A673 (cell line): Measurements from ENCODE around the gene MDFIC2. TPM values are rescaled to one million over a fixed set of nuclear protein-coding genes. Genes with fewer than 3 reads are reported as not detected.

Experiments used
- BruUV-seq: library from RNA; stranded (reverse); fragments of 400-500 nt; replicated peaks from 2 replicates; lab custom pipeline; 2021; lab: Mats Ljungman, UMichigan
- CTCF ChIA-PET: fragments of 300-600 bp; sonication (Branson Sonifier 250); formaldehyde crosslinking; loops from one replicate; lab custom pipeline; 2022; ENCODE audit warnings: antibody characterized with exemption; lab: Charles Lee
- POLR2A ChIA-PET: fragments of 300-600 bp; sonication (Branson Sonifier 250); formaldehyde crosslinking; loops from one replicate; lab custom pipeline; 2022; ENCODE audit warnings: antibody characterized with exemption; ENCODE audit not compliant: low non-redundant PET; lab: Charles Lee
- DNase-seq: peaks from one replicate; pipeline ENCODE4 v3.0.0-alpha.2; 2015; ENCODE audit warnings: low spot score
- H3K27ac ChIP-seq: fragments of 200-600 bp; sonication (generic); 2 replicates; pipeline ENCODE4 v1.5.1; 2016; ENCODE audit warnings: mixed run types, low read depth, mild to moderate bottlenecking, mixed read lengths, antibody characterized with exemption, low read length; ENCODE audit not compliant: poor library complexity, severe bottlenecking
- H3K27me3 ChIP-seq: fragments of 200-600 bp; sonication (generic); replicated peaks from 2 replicates; pipeline ENCODE4 v1.6.1; 2017; ENCODE audit warnings: mixed run types, low read depth, mild to moderate bottlenecking, mixed read lengths, antibody characterized with exemption, low read length; ENCODE audit not compliant: insufficient read depth, poor library complexity
- H3K36me3 ChIP-seq: fragments of 200-600 bp; sonication (generic); 2 replicates; pipeline ENCODE4 v1.6.1; 2016; ENCODE audit warnings: mixed run types, mild to moderate bottlenecking, mixed read lengths, antibody characterized with exemption, low read length; ENCODE audit not compliant: insufficient read depth, poor library complexity, severe bottlenecking
- H3K4me1 ChIP-seq: fragments of 200-600 bp; sonication (generic); 2 replicates; pipeline ENCODE4 v1.6.1; 2017; ENCODE audit warnings: mixed run types, mild to moderate bottlenecking, mixed read lengths, antibody characterized with exemption, low read length; ENCODE audit not compliant: insufficient read depth, poor library complexity, severe bottlenecking
- H3K4me3 ChIP-seq: fragments of 200-600 bp; sonication (generic); 2 replicates; pipeline ENCODE4 v1.5.1; 2016; ENCODE audit warnings: low read depth, mixed run types, mild to moderate bottlenecking, mixed read lengths, low read length; ENCODE audit not compliant: poor library complexity, severe bottlenecking
- H3K9me3 ChIP-seq: fragments of 200-600 bp; sonication (generic); 2 replicates; pipeline ENCODE4 v1.6.1; 2016; ENCODE audit warnings: mixed run types, low read depth, mild to moderate bottlenecking, mixed read lengths, antibody characterized with exemption, low read length; ENCODE audit not compliant: poor library complexity, severe bottlenecking
- EZH2 ChIP-seq: fragments of 200-600 bp; sonication (generic); IDR thresholded peaks from 2 replicates; pipeline ENCODE4 v1.6.1; 2017; ENCODE audit warnings: borderline replicate concordance, low read depth, mild to moderate bottlenecking, mixed read lengths, antibody characterized with exemption, low read length; ENCODE audit not compliant: poor library complexity, severe bottlenecking
- intact Hi-C: fragments of 100-400 bp; cut with micrococcal nuclease; formaldehyde crosslinking; loops from one replicate; pipeline ENCODE4 v1.10.0; 2022; ENCODE audit not compliant: unreplicated experiment
- total RNA-seq: library from RNA; stranded (reverse); gene quantifications from 2 replicates; pipeline ENCODE4 v1.2.3, GENCODE V29; 2021
- TF ChIP-seq, protein P1 (sequence below): fragments of 300-800, 200-600 bp; sonication (generic); conservative IDR thresholded peaks from 2 replicates; pipeline ENCODE4 v1.5.1; 2017; ENCODE audit warnings: low read depth, mild to moderate bottlenecking, antibody characterized with exemption, low read length, moderate library complexity, mixed read lengths

The MDFIC2 gene
- total RNA-seq, 1 experiment from 2014 or later, result not detected

DNA sequence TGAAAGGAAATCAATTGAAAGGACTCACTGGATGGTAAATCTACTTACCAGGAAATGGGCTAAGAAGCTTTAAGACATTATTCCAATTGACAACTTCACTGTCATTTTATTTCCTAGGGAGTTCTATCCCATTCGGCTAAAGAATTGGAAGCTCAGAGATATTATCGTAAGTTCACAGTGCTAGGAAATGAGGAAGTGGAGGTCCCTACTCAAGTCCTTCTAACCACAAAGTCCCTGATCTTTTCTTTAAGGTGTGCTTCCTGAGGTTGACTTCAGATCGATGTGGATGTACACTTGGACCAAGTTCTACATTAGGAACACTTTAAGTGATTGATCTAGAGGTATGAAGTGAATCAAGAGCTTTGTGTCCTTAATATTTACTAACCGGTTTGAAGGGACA is 63.6 kb downstream of the MDFIC2 start:
- TF ChIP-seq, protein P1, sequence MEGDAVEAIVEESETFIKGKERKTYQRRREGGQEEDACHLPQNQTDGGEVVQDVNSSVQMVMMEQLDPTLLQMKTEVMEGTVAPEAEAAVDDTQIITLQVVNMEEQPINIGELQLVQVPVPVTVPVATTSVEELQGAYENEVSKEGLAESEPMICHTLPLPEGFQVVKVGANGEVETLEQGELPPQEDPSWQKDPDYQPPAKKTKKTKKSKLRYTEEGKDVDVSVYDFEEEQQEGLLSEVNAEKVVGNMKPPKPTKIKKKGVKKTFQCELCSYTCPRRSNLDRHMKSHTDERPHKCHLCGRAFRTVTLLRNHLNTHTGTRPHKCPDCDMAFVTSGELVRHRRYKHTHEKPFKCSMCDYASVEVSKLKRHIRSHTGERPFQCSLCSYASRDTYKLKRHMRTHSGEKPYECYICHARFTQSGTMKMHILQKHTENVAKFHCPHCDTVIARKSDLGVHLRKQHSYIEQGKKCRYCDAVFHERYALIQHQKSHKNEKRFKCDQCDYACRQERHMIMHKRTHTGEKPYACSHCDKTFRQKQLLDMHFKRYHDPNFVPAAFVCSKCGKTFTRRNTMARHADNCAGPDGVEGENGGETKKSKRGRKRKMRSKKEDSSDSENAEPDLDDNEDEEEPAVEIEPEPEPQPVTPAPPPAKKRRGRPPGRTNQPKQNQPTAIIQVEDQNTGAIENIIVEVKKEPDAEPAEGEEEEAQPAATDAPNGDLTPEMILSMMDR, result no peak
- no peak for TF ChIP-seq EZH2
- ChIA-PET CTCF (no interaction called here), POLR2A (no interaction called here)
- Histone ChIP-seq H3K9me3 (no peaks in the 10 kb centered on the region), H3K4me1 (peaks cover 6% of the 10 kb centered on the region), H3K27me3 (no peaks in the 10 kb centered on the region), H3K4me3 (no peak overlapping the region), H3K27ac (no peak overlapping the region), H3K36me3 (no peaks in the 10 kb centered on the region)
- intact Hi-C loops, result no loop called here
- DNase-seq, result no peak
- BruUV-seq, result no TSS peak

- no peaks in the 10 kb centered on the region for H3K27me3 ChIP-seq
- no TSS peak for BruUV-seq
- H3K36me3 ChIP-seq, result no peaks in the 10 kb centered on the region
- no peak overlapping the region for H3K4me3 ChIP-seq
- H3K27ac ChIP-seq, result no peak overlapping the region
- H3K4me1 ChIP-seq, result peaks cover 6% of the 10 kb centered on the region
- ChIA-PET POLR2A (no interaction called here), CTCF (no interaction called here)
- no peak for DNase-seq
- TF ChIP-seq, protein P1, result no peak
- no peak for TF ChIP-seq EZH2
- intact Hi-C loops, result no loop called here
- no peaks in the 10 kb centered on the region for H3K9me3 ChIP-seq
These were observed 64.5 kb downstream of the MDFIC2 start for GRCh38 chr3:70247955-70248354.

DNA sequence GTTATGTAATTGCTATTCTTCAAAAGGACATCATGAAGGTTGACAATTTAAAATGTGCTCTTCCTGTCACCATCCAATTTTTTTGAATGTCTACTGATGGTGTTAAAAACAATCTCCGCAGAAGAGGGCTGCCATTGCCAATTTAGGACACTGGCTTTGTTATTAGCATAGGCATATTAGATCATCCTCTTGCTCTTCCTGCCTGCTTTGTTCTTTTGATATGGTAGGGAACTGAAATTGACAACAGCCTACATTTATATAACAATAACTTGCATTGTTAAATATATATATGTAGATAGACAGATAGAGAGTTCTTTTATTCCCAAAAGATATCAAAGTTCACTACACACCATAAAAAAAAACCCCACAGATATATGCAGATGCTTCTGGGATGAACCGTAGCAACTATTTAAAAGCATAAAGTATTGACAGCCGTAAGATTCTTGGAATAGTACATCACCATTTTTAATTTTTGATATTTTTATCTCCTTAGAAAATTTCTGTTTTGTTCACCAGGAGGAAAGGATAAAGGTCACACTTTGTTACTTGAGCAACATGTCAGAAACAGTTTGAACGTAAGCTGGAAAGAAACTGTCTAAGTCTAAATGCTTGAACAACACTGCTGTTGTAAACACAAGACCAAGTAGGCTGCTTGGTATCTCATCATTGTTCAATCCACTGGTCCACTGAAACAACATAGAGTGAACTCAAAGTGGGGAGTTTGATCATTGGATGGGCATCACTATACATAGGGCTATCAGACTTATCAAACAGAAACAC is 66.5 kb downstream of the MDFIC2 start:
- CTCF ChIA-PET, result no interaction called here
- no TSS peak for BruUV-seq
- intact Hi-C loops, result no loop called here

More for the DNA sequence above, 66.5 kb downstream of the MDFIC2 start:
- Histone ChIP-seq H3K9me3 (no peaks in the 10 kb centered on the region), H3K36me3 (no peaks in the 10 kb centered on the region), H3K27me3 (no peaks in the 10 kb centered on the region), H3K4me3 (no peak overlapping the region), H3K27ac (no peak overlapping the region), H3K4me1 (peaks cover 6% of the 10 kb centered on the region)
- DNase-seq, result peak; percentile 4
- TF ChIP-seq EZH2, result no peak
- TF ChIP-seq, protein P1, result no peak
- POLR2A ChIA-PET, result no interaction called here
